HG02571 (cell line): Measurements from ENCODE around the gene PMPCA.

ENCODE experiments used
- ATAC-seq: cut with Tn5 transposase; IDR thresholded peaks from one replicate; pipeline ENCODE4 v1.9.1; 2021; ENCODE audit warnings: mild to moderate bottlenecking, moderate library complexity; ENCODE audit not compliant: unreplicated experiment

Gene PMPCA

GRCh38 chr9:136451221-136451877 lies 40.9 kb downstream of the PMPCA start:
- ATAC-seq: no peak

GRCh38 chr9:136453326-136453725 lies 42.9 kb downstream of the PMPCA start:
- ATAC-seq: no peak

GRCh38 chr9:136454026-136454796 lies 43.8 kb downstream of the PMPCA start:
- ATAC-seq: no peak

DNA sequence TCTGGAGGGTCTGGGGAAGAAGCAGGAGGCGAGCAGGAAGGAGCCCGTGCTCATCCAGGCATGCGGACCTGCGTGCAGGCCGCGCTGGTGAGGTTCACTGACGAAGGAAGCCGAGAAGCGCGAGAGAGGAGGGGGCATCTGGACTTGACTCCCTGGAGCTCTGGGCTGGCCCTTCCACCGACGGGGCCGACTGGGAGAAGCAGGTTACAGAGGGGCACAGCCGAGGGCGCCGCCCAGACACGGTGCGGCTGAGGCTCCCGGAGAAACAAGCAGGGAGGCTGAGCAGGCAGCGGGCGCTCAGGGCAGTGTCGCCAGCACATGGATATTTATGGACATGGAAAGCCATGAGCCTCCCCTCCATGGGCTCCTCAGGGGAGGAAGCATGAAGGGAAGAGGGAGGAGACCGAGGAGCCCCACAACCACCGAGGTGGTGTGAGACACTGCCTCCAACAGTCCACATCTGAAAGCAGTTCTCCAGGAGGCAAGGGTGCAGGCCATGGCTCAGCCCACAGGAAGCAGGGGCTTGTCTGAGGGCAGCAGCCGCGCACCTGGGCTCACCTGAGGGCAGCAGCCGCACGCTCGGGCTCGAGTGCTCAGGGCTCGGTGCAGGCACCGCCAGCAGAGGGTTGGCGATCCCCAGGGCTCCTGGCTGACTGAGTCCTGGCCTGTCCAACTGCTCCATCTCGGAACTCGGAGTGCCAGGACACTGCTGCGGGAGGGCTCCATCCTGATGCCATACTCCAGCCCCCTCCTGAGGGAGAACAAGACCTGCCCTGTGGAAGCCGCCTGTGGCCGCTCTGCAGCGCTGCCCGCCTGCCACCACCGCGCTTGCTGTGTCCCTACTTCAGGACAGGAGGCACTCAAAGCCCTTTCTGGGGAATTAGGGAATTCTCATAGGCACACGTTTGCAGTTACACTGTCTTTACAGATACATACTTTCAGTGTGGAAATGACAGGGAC lies 44.9 kb downstream of the PMPCA start:
- ATAC-seq: no peak

DNA sequence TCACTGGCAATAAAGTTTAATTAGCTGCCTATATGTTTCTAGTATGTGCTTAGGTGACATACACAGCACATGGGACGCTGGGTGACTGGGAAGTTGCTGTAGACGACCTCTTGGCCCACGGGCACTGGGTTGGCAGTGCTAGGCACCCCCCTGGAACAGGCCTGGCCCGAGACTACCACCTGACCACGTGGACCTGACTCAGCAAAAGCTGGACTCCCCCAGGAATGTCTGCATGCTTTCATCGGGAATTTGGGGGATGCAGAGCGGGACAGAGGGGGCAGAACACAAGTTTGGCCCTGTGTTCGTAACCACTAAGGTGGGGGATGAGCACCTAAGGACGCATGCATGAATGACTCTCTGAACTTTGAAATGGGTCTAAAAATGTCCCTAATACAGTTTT lies 45.8 kb downstream of the PMPCA start:
- no peak for ATAC-seq

GRCh38 chr9:136457326-136457725 lies 46.9 kb downstream of the PMPCA start:
- ATAC-seq: no peak

- ATAC-seq: no peak
These were observed 49.0 kb downstream of the PMPCA start for GRCh38 chr9:136459425-136459824.

- no peak for ATAC-seq
These were observed 50.4 kb downstream of the PMPCA start for GRCh38 chr9:136460772-136461325.

GRCh38 chr9:136462664-136463063 lies 52.2 kb downstream of the PMPCA start:
- no peak for ATAC-seq

DNA sequence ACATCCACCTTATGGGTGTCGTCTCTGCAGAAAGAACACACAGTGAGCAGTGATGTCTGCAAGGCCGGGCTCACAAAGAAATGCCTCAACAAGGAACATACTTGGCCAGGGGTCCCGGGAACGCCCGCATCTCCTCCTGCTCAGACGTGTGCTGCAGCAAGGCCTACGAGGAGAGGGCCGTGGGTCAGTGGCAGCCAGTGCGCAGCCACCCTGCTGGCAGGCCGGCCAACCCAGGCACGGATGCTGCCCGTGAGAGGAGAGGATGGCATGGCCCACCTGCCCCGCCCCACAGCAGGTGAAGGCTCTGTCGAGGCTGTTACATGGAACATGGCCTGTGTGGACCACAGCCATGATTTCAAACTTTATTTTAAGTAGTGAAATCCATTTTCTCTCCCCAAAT lies 53.1 kb downstream of the PMPCA start:
- ATAC-seq: no peak

DNA sequence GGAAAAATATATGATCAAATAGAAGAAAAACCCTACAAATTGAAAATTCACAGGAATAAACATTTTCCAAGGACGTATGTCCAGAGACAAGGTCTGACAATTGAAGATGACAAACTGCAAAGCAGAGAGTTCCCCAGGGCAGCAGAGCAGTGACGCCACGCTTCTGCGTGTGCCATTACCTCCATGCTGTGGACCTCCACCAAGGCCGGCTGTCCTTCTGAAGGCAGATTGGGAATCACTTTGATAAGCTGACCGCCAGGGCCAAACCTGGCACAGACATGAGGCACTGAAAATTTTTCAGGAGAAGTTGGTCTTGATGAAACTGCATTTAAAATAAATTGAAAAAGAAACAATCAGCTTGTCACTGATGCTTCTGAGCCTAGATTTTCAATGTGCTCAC lies 53.8 kb downstream of the PMPCA start:
- no peak for ATAC-seq

GRCh38 chr9:136465500-136466154 lies 55.2 kb downstream of the PMPCA start:
- no peak for ATAC-seq

- no peak for ATAC-seq
These were observed 55.7 kb downstream of the PMPCA start for GRCh38 chr9:136466155-136466541.

DNA sequence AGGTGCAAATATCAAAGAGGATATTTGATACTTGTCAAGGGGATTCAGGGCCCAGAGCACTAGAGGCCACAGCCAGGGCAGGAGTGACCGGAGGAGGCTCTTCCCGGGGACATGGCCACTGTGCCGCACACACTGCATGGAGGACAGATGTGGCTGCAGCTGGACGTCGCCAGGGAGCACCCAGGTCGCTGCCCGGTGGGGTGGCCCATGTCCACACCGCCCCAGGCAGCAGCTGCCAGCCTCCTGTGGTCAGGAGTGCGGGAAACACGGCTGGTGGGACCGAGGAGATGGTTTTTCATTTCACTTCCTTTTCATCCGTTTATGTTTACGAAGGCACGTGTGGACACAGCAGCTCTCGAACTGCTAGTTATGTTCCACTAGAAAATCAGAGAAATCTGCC lies 57.3 kb downstream of the PMPCA start:
- ATAC-seq: no peak

DNA sequence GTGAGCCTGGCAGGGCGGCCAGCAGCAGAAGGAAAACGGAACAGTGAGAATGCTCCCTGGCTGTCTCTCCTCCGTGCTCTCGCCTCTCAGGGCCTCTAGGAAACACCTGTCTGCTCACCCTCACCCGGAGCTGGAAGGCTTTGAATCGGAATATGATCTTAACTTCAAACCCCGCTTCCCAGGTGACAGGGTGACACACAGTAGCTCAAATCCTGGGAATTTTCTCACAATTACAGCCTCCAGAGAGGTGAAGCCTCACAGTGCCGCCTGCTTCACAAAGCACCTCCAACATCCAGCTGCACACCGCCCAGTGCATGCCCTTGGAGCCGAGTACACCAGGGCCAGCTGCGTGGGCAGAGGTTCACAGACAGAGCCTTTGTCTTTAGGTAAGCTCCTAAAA lies 59.9 kb downstream of the PMPCA start:
- no peak for ATAC-seq

GRCh38 chr9:136470792-136471469 lies 60.5 kb downstream of the PMPCA start:
- no peak for ATAC-seq

- no peak for ATAC-seq
These were observed 61.5 kb downstream of the PMPCA start for GRCh38 chr9:136471802-136472487.

DNA sequence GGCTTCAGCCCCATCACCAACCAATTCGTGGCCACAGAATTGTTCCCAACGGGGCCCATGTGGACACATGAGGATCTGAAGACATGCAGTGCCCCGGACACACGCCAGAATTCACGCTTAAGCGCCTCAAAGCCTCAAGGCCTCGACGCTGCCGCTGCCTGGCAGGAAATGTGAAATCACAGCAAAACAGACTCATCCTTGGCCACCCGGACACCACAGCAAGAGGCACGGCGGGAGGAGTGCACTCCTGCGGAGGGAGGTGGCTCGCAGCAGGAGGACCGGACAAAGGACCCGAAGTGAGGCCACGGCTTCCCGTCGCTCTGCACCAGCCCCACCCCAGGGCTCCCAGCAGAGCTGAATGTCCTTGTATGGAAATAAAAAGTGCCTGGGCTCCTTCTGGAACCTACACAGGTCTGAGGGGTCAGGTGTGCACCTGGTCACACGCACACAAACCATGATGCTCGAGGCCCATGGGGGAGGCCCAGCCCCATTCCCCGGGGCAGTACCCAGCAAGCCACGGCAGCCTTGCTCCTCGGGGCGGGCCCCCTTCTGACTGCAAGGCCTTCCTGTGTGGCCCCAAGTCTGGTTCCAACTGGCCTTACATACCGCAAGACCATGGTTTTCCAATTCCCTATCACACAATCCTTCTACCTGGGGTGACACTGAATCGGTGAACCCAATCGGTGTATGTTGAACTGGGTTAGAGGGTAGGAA lies 62.3 kb downstream of the PMPCA start:
- ATAC-seq: no peak

DNA sequence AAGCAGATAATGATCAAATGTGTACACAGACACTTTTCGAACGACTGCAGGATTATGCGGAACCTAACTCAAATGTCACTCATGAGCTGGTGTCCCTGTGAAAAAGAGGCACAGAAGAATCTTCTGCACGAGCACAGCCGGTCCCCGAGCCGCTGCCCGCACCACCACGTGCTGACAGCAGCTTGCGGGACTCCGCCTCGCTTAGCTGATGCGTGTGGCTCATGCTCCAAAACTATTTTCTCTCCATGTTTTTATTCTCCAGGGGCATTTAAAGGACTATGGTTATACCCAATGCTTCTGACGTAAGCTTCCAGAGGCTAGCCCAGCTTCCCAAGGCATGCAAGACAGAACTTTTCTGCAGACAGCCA lies 62.9 kb downstream of the PMPCA start:
- ATAC-seq: no peak
